NCI-H128 (cell line): ENCODE results near the gene EDIL3.
"Not testable (repeated sequence)": the region's sequence is repeated elsewhere in the genome, so short reads cannot be mapped to it uniquely, and the experiment has no call there.

Source experiments
- DNase-seq: peaks from one replicate; lab custom pipeline; 2025; ENCODE audit not compliant: unreplicated experiment; lab: John Stamatoyannopoulos, UW

The EDIL3 gene

DNA sequence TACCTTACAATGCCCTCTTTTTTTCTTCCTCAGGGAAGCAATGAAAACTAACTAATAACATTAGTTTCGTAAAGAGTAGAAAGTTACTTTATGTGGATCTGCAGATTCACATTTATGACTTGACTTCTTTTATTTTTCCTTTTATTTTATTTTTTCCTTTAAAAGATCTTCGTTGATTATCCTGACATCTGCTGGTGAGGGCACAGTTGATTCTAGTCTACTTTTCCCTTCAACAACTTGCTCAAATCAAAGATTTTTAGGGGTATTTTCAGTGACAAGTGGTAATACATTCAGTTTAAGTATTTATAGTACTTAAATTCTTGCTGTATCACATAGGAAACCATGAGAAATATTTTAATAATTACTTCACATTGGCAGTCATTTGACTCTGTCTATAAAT lies 4.9 kb downstream of the EDIL3 start:
- no peak for DNase-seq

- DNase-seq = no peak
Measured at GRCh38 chr5:84378961-84379360, 5.7 kb downstream of the EDIL3 start.

DNA sequence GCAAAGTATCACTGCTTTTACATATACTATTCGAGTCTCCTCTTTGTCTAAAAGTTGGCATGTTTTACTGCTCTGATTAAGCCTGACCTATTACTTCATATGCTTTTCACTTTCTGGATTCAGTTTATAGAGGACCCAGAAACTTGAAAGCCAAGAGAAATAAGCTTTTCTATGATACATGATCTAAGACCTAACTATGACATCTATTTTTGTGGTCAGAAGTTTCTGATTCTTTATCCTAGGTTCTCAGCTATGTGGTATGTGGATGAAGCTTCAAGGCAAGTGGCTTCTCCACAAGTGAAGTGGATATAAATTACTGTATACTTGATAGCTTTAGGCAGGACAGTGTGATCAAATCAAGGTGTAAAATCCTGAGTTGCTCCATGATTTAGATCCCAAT lies 6.3 kb downstream of the EDIL3 start:
- DNase-seq = no peak

- no peak for DNase-seq
Measured at GRCh38 chr5:84376346-84376745, 8.3 kb downstream of the EDIL3 start.

GRCh38 chr5:84374568-84374967 lies 10.1 kb downstream of the EDIL3 start:
- no peak for DNase-seq

GRCh38 chr5:84373506-84373905 lies 11.2 kb downstream of the EDIL3 start:
- no peak for DNase-seq

- DNase-seq = no peak
Measured at GRCh38 chr5:84372066-84372695, 12.5 kb downstream of the EDIL3 start.

DNA sequence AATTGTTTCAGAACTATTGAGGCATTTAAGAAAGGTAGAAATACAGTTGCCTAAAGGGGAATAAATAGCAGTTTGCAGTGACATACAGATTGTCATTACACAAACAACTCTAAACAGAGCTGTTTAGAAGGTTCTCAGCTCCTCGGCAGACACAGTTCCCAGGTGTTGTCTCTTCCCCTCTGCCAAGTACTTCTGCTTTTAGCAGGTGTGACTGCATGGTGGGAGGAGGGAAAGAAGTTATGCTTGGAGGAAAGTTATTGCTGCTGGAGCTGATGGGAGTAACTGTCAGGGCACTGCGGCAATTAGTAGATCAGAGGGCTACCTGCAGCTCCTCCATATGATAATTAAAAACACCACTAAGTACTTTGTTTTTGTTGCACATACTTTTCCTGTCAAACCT lies 14.5 kb downstream of the EDIL3 start:
- no peak for DNase-seq

DNA sequence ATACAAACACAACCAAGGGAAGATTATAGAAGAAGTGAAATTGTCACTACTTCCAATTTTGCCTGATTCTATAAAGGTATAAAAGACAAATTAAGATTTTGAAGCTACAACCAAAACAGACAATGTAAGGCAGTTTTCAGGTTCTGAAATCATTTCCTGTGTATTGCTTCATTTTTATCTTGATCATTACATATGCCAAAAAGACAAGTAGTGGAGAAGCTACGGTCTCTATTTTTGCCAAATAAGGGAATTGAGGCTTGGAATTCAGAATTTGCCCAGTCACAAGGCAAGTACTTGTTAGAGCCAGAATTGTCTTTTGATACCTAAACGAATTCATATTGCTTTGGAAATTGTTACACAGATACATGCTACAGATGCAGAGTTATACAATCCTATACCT lies 20.6 kb downstream of the EDIL3 start:
- no peak for DNase-seq

GRCh38 chr5:84362061-84362720 lies 22.5 kb downstream of the EDIL3 start:
- DNase-seq = no peak

DNA sequence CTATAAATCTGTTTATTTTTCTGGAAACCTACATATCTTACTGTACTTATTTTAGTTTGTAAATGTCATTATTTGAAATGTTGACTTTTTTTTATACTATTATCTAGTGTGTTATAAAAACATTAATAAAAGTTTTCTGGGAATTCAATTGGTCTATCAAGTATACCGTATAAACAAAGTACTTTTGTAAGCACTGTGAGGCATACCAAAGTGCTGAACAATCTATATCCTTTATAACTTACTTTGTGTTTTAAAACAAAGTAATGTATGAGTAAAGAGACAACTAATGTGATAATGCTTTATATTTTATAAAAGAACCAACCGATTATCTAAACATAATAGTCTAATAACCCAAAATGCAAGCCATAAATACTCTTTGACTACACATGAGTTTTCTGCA lies 23.1 kb downstream of the EDIL3 start:
- no peak for DNase-seq

- no peak for DNase-seq
Measured at GRCh38 chr5:84360056-84360455, 24.6 kb downstream of the EDIL3 start.

GRCh38 chr5:84354101-84354500 lies 30.6 kb downstream of the EDIL3 start:
- DNase-seq = no peak

- no peak for DNase-seq
Measured at GRCh38 chr5:84344788-84345187, 39.9 kb downstream of the EDIL3 start.

GRCh38 chr5:84343171-84343570 lies 41.5 kb downstream of the EDIL3 start:
- no peak for DNase-seq

DNA sequence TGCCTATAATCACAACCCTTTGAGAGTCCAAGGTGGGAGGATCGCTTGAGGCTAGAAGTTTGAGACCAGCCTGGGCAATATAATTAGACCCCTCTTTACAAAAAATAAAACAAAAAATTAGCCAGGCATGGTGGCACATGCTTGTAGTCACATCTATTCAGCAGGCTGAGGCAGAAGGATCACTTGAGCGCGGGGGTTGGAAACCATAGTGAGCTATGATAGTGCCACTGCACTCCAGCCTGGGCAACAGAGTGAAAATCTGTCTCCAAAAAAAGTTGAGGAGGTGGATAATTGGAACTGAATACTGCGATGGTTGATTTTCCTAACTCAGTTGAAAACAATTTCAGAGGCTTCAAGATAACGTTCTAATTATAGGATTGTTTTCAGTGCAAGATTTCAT lies 52.6 kb downstream of the EDIL3 start:
- no peak for DNase-seq

DNA sequence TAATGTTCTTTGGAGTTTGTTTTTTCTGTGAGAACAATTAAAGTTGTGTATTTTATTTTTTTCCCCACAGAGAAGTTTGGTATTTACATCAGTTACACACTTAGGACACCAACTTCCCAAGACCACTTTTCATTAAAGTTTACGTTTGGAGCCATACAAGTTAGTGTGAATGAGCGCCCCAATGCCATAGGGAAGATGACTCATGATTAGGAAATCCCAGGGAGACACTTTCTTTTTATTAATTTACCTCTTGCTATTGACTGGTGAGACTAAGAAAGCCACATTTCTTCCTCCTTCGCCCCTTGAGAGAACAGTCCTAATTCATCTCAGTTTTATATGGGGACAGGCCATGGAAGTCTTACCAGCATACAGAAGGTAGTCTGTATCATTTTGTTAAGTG lies 57.1 kb downstream of the EDIL3 start:
- DNase-seq = no peak

- no peak for DNase-seq
Measured at GRCh38 chr5:84322646-84323045, 62.0 kb downstream of the EDIL3 start.

GRCh38 chr5:84317826-84318225 lies 66.9 kb downstream of the EDIL3 start:
- DNase-seq = not testable (repeated sequence)

DNA sequence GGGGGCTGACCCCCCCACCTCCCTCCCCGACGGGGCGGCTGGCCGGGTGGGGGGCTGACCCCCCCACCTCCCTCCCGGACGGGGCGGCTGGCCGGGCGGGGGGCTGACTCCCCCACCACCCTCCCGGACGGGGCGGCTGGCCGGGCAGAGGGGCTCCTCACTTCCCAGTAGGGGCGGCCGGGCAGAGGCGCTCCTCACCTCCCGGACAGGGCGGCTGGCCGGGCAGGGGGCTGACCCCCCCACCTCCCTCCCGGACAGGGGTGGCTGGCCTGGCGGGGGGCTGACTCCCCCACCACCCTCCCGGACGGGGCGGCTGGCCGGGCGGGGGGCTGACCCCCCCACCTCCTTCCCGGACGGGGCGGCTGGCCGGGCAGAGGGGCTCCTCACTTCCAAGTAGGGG lies 72.4 kb downstream of the EDIL3 start:
- DNase-seq = not testable (repeated sequence)

GRCh38 chr5:84309850-84310249 lies 74.8 kb downstream of the EDIL3 start:
- not testable (repeated sequence) for DNase-seq

DNA sequence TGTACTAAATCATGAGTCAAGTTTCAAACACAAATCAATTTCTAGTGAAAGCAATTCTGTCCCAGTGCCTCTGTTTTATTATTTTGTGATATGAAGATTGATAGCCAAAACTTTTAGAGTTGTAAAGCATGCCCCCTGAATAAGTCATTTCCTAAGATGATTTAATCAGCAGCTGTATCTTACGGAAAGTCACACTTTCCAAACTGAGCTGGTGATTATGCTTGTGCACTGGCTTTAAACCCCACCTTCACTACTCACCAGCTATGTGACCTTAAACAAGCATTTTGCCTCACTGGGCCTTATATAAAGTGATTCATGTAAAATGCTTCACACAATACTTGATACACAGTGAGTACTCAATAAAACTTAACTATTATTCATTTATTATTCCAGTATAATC lies 78.1 kb downstream of the EDIL3 start:
- DNase-seq = no peak

- no peak for DNase-seq
Measured at GRCh38 chr5:84304599-84304998, 80.1 kb downstream of the EDIL3 start.
